Measurements from ENCODE around the gene ZBTB7C.

ZBTB7C gene

DNA sequence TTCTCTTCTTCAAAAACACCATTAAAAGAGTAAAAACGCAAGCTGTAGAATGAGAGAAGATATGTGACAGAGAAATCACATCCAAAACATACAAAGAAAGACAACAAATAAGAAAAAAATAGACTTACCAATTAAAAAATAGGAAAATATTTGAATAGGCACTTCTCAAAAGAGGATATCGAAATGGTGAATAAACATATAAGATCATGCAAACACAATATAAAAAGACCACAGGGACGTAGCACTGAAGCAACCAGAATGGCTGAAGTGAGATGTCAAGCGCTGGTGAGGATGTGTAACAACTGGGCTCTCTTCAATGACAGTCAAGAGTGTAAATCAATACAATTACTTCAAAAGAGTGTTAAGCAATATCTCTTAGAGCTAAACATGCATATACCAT, 202.3 kb downstream of the ZBTB7C start:
- DNase-seq = no peak

DNA sequence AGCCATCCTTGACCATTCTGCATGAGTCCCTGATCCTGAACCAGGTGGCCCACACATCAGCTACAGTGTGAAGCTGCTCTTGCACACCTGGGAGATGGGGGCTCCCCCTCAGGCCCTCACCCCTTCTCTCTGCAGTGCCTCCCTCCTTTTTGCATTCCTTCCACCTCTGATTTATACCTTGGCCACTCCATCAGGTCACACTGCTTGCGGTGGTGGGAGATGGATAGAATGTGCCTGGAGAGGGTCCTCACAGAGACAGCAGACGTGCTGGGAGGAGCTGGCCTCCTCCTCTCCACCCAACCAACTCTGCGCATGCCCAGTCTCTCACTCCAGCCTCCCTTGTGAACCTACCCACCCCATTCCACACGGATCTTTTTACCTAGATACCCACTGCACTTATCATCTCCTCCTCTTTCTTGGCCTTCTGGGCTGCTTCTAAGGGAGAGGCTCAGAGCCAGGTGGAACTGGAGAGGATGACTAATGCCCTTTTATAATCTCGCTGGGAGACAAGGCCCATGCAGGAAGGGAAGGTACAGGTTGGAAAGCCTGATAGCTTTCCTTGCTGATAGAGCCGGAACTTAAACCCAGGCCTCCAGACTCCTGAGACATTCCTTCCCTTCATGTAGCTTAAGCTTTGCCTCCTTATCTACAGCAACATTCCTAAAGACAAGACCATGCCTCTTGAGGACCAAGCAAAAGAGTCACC, 205.1 kb downstream of the ZBTB7C start:
- DNase-seq = no peak

DNA sequence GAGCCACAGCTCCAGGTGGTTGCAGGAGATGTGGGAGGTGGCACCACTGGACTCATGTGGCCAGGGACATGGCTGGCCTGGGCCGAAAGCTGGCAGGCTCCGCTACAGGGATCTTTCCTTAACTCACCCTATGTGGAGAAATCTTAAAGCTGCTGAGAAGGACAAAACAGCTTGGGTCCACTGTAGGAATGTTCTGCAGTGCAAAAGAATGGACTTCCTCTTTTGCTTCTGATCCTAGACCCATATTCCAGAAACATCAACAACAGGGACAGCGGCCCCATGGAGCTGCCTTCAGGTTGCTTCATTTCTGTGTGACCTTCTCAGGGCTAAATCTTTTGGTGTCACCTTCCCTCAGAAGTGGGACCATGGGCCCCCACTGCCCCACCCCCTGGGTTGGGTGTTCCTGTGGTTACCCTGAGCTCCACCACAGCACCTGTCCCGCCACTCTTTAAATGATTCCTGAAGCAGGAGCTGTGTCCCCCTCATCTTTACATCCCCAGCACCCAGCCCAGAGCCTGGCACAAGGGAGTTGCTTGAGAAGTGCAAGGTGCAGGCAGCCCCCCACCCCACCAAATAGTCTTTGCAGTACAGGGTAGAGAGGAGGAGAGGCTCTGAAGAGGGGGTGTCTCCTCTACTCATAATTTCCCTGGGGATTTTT, 205.8 kb downstream of the ZBTB7C start:
- DNase-seq = no peak

DNA sequence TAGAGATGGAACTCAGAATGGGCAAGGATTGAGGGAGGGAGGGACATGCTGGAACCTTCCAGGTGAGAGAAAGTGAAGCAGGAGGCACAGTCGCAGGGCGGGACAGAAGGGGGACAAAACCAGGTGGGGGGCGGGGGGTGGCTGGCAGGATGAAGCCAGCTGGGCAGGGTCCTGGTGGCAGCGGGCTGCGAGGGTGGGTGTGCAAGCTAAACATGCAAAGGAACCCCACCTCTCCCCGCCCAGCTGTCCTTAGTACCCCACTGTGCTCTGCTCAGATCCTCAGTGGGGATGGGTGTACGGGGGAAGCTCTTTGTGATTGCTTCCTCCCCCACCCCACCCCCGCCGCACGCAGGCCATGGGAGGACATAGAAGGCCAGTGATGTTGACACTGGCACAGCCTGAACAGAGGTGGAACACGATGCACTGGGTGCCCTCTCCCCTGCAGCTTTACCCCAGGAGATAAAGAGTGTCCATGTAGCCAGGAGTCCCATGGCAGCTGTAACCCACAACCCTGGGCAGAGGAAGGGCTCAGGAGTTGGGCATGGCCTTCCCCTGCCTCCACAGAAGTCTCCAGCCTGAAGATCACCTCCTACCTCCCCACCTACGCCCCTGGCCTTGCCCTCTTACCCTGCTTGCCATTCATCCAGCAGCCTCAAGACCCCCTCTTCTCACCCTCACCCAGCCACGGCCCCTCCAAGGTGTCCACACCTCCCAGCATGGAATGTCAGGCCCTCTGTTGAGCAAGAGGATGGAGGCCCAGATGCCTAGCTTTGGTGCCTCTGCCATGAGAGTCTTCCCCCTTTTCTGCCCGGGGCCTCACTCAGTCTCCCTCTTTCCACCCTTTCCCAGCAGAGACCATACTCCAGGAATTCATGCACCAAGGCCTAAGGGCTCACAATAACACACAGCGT, 206.6 kb downstream of the ZBTB7C start:
- DNase-seq = no peak

DNA sequence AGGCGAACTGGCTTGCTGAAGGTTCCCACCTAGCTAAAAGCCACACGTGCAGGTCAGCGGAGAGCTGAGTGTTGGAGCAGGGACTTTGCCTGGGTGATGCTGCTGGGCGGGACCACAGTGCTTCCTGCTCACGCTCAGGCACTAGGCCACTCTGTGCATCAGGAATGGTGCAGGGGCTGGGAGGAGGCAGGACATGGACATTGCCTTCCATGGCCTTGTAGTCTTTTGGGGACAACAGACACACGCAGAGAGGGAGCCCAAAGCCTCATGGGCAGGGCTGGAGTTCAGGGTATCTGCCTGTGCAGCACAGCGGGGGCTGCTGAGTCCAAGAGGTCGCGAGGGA, 207.2 kb downstream of the ZBTB7C start:
- no peak for DNase-seq

DNA sequence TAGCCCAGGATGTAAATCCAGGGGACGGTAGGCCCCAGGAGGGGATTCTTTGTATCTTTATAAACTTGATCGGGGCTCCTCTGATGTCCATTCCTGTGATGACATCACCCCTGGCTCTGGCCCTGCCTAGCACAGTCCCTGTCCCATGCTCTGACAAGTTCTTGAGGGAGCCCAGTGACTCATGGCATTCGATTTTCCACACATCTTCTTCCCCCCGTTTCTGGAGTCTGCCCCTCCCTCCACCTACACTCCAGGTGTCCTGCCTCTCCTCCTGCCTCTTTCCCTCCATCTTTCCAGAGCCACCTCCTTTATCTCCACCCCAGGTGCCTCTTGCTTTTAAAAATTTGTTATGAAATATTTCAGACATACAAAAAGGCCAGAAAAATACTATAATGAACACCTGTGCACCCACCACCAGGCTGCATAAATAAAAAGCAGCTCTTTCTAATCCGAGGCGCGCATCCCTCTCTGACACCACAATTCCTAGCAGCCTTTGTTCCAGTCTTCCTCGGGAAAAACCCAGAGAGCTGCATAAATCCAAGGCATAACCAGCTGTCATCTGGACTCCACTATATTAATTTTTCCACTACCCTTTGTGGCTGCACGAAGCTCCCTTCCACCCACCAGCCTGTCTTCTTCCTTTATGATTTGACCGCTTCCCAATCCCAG, 207.7 kb downstream of the ZBTB7C start:
- DNase-seq = no peak

DNA sequence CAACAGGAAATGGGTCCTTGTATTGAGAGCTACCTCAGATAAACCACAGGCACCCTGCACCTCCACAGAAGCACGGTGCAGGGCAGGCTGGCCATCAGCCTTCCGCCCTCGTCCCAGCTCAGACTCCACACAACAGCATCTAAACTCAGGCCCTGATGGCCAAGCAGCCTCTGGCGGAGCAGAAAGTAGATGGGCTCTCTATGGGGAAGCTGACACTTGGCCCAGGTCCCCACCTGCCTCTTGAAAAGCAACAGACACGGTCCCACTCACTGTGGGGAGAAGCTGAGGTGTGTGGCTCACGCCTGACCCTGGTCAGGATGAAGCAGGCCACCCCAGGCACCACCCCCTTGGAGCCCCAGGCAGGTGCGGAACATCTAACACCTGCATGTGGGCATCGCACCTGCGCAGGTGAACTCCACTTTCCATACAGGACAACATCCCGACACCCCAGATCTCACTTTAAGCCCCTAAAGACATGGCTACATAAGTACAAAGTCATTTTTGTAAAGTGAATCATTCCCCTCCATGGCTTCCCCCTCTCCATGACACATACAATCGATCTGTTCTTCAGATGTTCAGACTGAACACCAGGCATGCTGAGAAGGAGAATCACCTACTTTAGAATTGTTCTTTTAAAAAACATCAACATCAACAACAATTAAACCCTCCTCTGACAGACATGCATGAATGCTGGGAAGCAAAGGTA, 208.4 kb downstream of the ZBTB7C start:
- no peak for DNase-seq

DNA sequence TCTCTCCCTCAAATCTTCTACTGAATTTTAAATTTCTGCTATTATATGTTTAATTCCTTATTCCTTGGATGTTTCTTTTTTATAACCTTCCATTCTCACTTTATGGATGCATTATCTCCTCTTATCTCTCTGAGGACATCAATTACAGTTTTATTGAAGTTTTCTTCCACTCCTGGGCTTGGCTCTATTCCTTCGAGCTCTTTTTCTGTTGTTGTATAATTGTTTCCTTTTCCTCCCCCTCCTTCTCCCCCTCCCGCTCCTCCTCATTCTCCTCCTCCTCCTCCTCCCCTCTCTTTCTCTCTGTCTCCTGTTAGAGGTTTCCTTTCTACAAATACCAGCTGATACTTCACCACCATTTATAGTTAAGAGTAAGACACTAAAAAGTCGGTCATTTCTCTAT, 209.8 kb downstream of the ZBTB7C start:
- DNase-seq = no peak

DNA sequence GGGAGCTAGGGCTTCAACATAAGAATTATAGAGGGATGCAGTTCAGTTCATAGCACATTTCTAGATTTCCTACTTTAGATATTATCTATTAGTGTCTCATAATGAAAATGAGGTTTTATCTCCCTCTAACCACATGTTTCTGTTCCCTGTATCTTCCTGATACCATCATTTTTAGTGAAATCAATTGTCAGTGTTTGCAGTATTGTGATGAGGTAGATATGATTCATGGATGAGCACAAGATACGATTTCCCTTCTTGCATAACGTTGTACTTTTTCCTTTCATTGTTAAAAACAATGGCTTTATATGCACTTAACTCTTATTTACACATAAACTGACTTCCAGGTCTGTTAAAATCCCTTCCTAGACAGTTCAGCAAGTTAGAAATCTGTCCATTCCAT, 211.4 kb downstream of the ZBTB7C start:
- peak; percentile 27 for DNase-seq

DNA sequence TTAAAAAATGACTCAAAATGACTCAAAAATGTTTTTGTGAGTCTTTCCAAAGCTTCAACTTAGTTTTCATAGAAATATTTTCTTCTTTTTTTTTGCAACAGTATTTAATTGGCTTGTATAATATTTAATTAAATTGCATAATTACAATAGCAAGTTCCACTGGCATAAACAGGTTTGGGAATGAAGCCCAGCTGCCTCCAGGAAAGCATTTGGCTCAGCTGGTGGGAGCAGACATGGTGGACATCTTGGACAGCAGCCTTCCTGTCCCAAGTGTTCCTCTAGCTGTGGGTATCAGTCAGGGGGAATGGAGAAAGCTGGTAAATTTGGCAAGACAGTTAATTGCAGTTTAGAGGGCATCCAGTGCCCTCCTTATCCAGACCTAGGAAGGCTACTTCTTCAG, 213.4 kb downstream of the ZBTB7C start:
- DNase-seq = no peak

DNA sequence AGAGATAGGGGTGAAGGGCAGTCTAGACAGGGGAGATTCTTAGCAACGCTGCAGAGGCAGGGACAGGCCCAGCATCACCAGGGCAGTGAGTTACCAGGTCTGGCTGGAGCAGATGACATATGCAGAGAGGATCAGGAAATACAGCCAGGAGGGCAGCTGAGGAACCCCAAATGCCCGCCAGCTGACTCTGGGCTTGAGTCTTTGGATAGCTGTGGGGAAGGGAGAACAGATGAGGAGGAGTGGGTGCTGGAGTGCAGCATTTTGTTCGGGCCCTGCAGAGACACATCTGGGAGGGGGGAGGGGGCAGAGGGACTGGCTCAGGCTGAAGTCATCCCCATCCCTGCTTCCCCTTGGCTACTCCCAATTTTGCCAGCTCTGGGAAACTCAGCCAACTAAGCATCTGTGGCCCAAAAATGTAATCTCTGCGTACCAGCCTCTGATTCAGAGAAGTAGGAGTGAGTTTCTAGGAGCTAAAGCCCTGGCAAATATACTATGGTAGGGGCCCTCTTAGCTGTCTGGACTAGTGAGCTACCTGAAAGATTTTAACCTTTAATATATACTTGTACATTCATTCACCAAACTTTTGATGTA, 214.5 kb downstream of the ZBTB7C start:
- DNase-seq = no peak

DNA sequence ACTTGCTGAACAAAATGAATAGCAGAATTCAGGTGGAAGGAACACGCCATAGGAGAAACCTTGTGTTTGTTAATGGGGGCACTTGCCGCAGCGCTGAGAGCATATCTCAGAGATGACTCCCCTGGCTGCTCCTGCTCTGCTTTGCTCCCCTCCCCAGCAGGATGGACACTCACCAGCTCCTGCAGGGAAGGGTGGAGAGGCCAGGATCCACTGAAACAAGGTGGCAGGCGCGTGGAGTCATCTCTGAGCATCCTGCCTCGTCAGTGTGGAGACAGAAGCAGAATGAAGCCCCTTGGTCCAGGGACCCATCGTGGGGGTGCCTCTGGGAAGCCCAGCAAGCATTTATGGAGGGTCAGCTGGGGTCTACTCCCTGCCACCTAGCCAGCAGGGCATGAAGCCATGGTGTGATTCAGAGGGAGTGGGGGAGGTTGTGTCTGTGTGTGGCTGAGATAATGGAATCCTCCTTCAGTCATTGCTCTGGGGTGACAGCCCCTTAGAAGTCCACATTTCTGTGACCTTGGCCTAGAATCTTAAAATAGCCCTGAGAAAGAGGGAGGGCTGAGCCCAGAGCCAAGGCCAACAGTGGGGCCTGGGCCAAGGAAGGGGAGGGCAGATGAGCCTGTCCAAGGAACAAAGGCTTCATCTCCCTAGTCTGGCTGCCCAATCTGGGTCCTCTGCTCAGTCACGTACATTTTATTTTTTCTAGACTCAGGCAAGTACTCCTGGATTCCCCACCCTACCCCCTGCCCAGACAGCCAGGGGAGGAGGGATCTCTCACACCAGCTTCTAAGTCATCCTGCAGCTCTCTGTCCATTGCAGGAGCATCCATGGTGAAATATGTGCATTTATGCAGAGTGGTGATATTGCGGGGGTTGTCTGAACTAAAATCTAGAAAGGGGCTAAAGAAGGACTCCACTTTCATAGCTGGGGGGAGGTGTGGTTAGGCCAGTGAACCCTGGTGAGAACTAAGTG, 215.4 kb downstream of the ZBTB7C start:
- DNase-seq = no peak

DNA sequence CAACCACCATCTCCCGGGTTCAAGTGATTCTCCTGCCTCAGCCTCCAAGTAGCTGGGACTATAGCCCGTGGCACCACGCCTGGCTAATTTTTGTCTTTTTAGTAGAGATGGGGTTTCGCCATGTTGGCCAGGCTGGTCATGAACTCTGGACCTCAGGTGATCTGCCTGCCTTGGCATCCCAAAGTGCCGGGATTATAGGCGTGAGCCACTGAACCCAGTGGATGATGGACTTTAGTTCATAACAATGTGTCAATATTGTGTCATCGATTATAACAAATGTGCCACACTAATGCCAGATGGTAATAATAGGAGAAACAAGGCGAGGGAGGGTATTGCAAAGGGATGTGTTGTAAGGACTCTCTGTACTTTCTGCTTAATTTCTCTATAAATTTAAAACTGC, 216.6 kb downstream of the ZBTB7C start:
- no peak for DNase-seq

DNA sequence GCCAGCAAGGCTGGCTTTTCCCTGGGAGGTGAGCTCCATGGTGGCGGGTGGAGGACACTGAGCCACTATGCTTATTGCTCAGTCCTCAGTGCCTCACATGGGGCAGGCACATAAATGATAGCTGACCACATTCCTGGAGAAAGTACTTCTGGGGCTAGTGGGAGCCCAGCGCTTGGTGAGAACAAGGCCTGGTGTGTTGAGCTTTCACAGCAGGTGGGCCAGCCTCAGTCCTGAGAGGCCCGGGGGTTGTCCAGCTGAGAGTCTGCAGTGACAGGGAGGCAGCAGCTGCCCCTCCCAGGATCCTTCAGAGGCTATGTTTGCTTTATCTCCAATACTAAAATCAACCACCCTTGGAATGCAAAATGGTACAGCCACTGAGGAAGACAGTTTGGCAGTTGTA, 217.7 kb downstream of the ZBTB7C start:
- no peak for DNase-seq

DNA sequence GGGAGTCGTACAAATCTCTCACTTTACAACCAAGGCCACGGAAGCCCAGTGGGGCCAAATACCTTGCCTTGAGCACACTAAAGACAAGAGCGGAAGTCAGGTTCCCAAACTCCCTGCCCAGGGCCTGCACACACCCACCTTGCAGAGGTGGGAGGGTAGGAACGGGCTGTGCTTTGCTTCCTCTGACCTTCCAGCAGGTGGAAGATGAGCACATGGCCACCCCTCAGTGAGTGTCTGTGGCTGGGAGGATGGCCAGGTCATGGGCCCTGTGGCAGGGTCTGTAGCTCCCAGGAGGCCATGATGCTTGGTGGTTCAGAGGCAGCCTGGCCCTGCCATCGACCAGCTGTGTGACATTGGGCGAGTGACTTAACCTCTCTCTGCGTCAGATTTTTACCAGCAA, 218.2 kb downstream of the ZBTB7C start:
- DNase-seq = no peak

DNA sequence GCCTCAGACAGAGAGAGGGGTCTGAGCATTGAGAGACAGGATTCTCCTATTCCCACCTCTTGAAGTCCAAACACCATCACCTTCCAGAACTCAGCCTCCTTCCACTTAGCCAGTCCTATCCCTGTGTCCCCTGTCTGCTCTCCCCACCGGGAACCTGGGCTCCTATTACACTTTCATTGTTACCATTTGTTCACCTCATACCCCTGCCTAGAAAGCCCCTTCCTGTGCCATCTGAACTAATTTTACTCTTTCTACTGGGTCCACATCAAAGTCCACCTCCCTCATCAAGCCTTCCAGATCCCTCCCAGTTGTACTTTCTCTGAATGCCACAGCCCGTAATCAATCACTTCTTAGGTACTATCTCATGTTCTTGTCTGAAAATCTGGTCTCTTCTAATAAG, 220.6 kb downstream of the ZBTB7C start:
- no peak for DNase-seq

DNA sequence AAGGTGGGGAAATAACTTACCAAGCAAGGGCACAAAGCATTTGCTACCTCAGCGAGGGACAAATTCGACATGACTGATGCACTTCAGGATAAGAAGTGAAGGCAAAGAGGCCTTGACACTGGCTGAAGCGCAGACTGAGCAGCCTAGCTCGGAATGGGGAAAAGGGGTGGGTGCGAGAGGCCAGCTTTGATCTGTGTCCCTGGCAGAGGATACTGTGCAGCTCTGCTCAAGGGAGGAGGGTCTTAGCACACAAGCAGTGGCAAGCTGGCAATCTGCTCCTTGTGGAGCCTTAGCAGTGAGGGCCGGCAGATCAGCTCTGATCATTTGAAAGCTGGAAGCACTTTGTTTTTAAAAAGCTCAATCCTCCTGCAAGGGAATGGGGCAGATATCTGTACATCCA, 222.3 kb downstream of the ZBTB7C start:
- no peak for DNase-seq

DNA sequence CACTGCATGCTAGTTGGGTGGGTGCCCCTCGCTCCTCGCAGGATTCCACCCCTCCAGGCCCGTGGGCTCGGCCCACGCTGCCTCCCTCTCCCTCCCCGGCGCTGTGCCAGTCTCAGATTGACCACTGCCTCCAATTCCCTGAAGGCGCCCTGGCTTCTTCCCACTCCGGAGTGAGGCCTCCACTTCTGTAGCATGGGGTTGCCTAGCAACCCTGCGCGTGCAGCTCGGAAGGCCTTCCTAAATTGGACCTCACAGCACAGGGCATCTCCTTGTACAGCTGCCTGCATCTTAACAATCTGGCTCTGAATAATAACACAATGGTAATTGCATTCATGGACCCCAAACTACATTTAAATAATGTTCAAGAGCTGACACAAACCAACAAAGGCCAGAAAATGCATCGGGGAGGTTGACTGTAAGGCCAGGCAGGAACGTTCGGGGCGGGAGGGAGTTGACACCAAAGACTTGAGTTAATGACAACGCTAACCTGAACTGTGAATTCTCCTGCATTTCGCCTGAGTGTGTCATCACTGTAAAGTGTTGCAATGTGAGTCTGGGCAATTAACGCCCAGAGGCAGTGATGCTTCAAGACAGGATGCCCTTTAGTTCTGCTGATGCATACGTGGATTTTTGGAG, 222.9 kb downstream of the ZBTB7C start:
- no peak for DNase-seq

DNA sequence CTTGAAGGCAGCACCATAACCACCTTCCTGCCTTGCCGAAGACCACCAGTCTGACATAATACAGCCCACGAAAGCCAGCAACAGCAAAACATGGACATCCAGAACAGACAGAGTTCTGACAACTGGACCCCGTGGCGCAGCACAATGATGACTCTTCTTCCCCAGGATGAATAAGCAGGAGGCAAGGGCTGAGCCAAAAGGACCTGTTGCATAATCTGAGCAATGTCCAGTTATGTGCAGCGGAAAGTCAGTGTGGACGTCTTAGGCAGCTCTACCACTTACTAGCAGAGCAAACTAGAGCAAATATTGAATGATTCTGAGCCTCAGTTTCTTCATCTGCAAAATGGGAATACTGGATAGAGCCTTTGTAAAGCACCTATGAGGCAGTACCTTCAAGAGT, 225.1 kb downstream of the ZBTB7C start:
- DNase-seq = no peak

DNA sequence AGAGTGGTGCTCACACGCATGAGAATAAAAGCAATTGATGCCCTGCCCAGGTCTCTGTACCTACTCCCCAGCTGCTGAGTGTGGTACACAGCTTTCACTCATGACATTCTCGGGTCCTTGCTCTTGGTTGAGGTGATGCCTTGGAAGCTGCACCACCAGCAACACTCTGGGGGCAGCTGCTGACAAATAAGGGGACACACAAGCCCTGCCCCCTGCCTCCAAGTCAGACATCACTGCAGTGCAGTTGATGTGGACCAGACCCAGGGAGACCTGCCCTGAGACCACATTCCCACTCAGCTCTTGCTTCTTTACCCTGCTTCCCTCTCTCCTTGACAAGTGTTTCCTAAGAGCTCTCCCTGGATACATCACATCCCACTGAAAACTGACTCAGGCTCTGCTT, 225.6 kb downstream of the ZBTB7C start:
- no peak for DNase-seq

DNA sequence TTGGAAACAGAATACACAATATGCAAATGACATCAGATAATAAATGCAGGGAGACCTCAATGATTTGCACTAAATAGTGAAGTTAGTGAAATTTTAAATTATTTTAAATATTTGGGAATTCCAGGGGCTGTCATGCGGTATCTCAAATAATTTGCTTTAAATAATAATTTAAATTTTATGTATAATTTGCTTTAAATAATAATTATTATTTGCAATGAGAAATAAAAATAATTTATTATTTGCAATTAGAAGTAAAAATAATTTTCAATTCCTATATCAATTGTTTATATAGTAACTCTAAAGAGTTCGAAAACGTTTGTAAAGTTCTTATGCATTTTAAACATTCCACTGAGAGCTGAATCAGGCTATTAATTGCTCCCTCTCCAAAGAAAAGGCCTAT, 226.4 kb downstream of the ZBTB7C start:
- DNase-seq = no peak

Measured in activated CD4-positive, alpha-beta T cell treated with anti-CD3 and anti-CD28 coated beads, Interleukin-2, amount 50 U/mL, for 16 hours (primary cell).